ENCODE results near the gene RASAL2.

DNA sequence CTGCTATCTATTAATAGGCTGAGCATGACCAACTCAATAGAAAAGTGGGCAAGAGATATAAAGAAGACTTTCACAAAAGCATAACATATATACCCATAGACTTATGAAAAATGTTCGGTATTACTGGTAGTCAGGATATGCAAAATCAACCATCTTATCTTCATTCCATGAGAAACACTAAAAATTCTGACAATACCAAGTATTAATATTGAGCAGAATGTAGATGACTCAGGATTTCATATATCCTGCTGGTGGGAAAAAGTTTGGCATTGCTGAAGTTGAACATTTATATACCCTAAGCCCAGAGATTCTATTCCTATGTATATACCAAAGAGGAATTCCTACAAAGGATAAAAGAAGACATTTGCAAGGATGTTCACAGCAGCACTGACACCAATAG lies 264.6 kb downstream of the RASAL2 start:
- TF ChIP-seq, protein P1, sequence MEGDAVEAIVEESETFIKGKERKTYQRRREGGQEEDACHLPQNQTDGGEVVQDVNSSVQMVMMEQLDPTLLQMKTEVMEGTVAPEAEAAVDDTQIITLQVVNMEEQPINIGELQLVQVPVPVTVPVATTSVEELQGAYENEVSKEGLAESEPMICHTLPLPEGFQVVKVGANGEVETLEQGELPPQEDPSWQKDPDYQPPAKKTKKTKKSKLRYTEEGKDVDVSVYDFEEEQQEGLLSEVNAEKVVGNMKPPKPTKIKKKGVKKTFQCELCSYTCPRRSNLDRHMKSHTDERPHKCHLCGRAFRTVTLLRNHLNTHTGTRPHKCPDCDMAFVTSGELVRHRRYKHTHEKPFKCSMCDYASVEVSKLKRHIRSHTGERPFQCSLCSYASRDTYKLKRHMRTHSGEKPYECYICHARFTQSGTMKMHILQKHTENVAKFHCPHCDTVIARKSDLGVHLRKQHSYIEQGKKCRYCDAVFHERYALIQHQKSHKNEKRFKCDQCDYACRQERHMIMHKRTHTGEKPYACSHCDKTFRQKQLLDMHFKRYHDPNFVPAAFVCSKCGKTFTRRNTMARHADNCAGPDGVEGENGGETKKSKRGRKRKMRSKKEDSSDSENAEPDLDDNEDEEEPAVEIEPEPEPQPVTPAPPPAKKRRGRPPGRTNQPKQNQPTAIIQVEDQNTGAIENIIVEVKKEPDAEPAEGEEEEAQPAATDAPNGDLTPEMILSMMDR (CRISPR knock-in tag; IDR thresholded peaks at IDR 0.05), result no peak
- TF ChIP-seq KMT2B (CRISPR knock-in tag; IDR thresholded peaks at IDR 0.05) (no peak), SMAD9 (CRISPR knock-in tag; IDR thresholded peaks at IDR 0.05) (no peak), MYC (CRISPR knock-in tag; IDR thresholded peaks at IDR 0.05; ENCODE audit: borderline replicate concordance) (no peak), ZNF292 (CRISPR knock-in tag; IDR thresholded peaks at IDR 0.05; ENCODE audit: borderline replicate concordance, low read depth) (no peak), YY1 (IDR thresholded peaks at IDR 0.05; ENCODE audit: insufficient read depth, insufficient replicate concordance, low read depth, low read length) (no peak)
- TF ChIP-seq, protein P2, sequence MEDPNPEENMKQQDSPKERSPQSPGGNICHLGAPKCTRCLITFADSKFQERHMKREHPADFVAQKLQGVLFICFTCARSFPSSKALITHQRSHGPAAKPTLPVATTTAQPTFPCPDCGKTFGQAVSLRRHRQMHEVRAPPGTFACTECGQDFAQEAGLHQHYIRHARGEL (CRISPR knock-in tag; IDR thresholded peaks at IDR 0.05), result no peak

Data from HepG2 (cell line).